Naive thymus-derived CD4-positive, alpha-beta T cell (primary cell): ENCODE data around the gene GPC1. TPM values are rescaled to one million over a fixed set of nuclear protein-coding genes. Genes with fewer than 3 reads are reported as not detected.

ENCODE experiments used
- ATAC-seq: fragments of 150-1000 bp; cut with Tn5 transposase; 2 replicates; pipeline ENCODE4 v1.10.0; 2021; ENCODE audit warnings: mild to moderate bottlenecking, moderate library complexity
- CTCF ChIA-PET: fragments of 350-600 bp; sonication (Branson Sonifier 250); formaldehyde crosslinking; loops from one replicate; lab custom pipeline; 2021; ENCODE audit warnings: antibody characterized with exemption; lab: Charles Lee
- POLR2A ChIA-PET: fragments of 350-600 bp; sonication (Branson Sonifier 250); formaldehyde crosslinking; loops from one replicate; lab custom pipeline; 2021; ENCODE audit warnings: antibody characterized with exemption, inconsistent platforms; lab: Charles Lee
- DNase-seq, 9 donors: peaks; one replicate each; pipeline versions ENCODE4 v3.0.0 to v3.0.0-alpha.2; 2020 to 2022; ENCODE audit warnings: mixed read lengths in 1 of 9
- H3K27ac ChIP-seq: one replicate; pipeline ENCODE4 v1.7.0; 2013; ENCODE audit warnings: mild to moderate bottlenecking, low read depth, low read length, moderate library complexity
- H3K27me3 ChIP-seq, 2 donors: one replicate each; pipeline ENCODE4 v1.7.0; 2013; ENCODE audit warnings: low read length in 2 of 2, mild to moderate bottlenecking in 2 of 2, moderate library complexity in 2 of 2; ENCODE audit not compliant: control insufficient read depth in 2 of 2, insufficient read depth in 2 of 2
- H3K36me3 ChIP-seq, 3 experiments: 1 replicate in 2 of 3; 2 replicates in 1 of 3; pipeline ENCODE4 v1.7.0; 2013; ENCODE audit warnings: low read length in 3 of 3, mild to moderate bottlenecking in 3 of 3, moderate library complexity in 1 of 3; ENCODE audit not compliant: insufficient read depth in 3 of 3, control insufficient read depth in 2 of 3
- H3K4me1 ChIP-seq, 2 donors: one replicate each; pipeline ENCODE4 v1.7.0; 2013; ENCODE audit warnings: low read length in 2 of 2, mild to moderate bottlenecking in 2 of 2, moderate library complexity in 1 of 2; ENCODE audit not compliant: control insufficient read depth in 2 of 2, insufficient read depth in 2 of 2
- H3K4me3 ChIP-seq: 2 replicates; pipeline ENCODE4 v1.7.0; 2013; ENCODE audit warnings: mild to moderate bottlenecking, low read length
- H3K9me3 ChIP-seq, 3 experiments: 1 replicate in 2 of 3; 2 replicates in 1 of 3; pipeline ENCODE4 v1.7.0; 2013; ENCODE audit warnings: low read length in 3 of 3; ENCODE audit not compliant: control insufficient read depth in 2 of 3
- H3K27ac Mint-ChIP-seq, 9 donors: one replicate each; pipeline ENCODE4 v1.8.0; 2020 to 2022; ENCODE audit warnings: mixed read lengths in 9 of 9, mild to moderate bottlenecking in 8 of 9, moderate library complexity in 5 of 9, inconsistent platforms in 2 of 9
- H3K27me3 Mint-ChIP-seq, 5 donors: one replicate each; pipeline ENCODE4 v1.8.0; 2021 to 2022; ENCODE audit warnings: mixed read lengths in 5 of 5, mild to moderate bottlenecking in 1 of 5
- H3K36me3 Mint-ChIP-seq, 5 donors: one replicate each; pipeline ENCODE4 v1.8.0; 2020 to 2022; ENCODE audit warnings: mixed read lengths in 5 of 5, mild to moderate bottlenecking in 3 of 5, inconsistent platforms in 1 of 5
- H3K4me1 Mint-ChIP-seq, 7 donors: one replicate each; pipeline ENCODE4 v1.8.0; 2020 to 2022; ENCODE audit warnings: mixed read lengths in 7 of 7, mild to moderate bottlenecking in 3 of 7, inconsistent platforms in 1 of 7
- H3K4me3 Mint-ChIP-seq, 10 donors: one replicate each; pipeline ENCODE4 v1.8.0; 2020 to 2022; ENCODE audit warnings: mild to moderate bottlenecking in 10 of 10, mixed read lengths in 10 of 10, moderate library complexity in 6 of 10, inconsistent platforms in 2 of 10
- H3K9me3 Mint-ChIP-seq, 11 donors: one replicate each; pipeline ENCODE4 v1.8.0; 2020 to 2022; ENCODE audit warnings: mixed read lengths in 11 of 11, mild to moderate bottlenecking in 4 of 11, inconsistent platforms in 1 of 11, moderate library complexity in 1 of 11
- intact Hi-C, 2 donors: fragments of 100-400 bp; cut with micrococcal nuclease; formaldehyde crosslinking; loops; one replicate each; pipeline ENCODE4 v1.15.1; 2023
- polyA plus RNA-seq, 2 donors: library from polyadenylated mRNA; unstranded; fragments of 300-500 nt; fragmentation: Illumina TruSeq; gene quantifications; one replicate each; pipeline ENCODE4 v1.2.3, GENCODE V29; 2021
- total RNA-seq, 6 experiments: library from RNA in 5 of 6; stranded (reverse) in 5 of 6; gene quantifications; 1 replicate in 5 of 6; 2 replicates in 1 of 6; pipeline ENCODE4 v1.2.3 and lab custom pipeline; 2021 to 2026

GPC1 gene
- total and polyA plus RNA-seq, 7 experiments from 2014 or later = 0.08 to 4.5 (median 0.68) TPM; not detected in 1

DNA sequence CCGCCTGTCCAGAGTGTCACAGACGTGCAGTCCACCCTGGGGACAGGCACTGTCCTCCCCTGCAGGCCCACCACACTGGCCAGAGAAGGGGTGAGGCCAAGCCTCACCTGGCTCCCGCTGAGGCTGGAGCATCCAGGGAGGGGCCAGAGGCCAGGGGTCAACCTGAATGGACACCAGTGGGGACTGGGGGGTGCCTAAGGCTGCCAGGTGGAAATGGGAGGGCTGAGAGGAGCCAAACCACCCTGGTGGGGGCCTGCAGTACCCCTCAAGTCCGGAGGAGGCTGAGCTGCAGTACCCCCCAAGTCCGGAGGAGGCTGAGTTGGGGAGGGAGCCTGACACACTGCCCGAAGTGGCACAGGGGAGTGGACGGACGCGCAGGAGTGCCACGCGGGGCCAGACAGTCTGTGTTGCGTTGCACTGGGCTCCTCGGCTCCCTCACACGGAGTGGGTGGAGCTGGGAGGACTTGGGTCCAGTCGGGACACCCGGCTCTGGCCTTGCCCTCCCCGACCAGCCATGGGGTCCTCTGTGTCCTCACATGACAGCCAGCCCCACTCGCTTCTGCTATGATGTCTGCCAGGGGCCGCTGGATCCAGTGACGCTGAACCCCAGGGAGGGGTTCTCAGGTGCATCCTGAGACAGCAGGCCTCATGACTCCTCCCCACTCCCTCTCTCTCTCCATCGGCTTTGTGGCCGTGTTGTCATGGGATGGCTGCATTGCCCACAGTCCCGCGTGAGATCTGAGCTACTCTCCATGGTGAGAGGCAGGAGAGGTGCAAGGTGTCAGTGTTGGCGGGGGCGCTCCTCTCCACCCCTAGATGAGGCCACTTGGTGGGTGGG is 22.3 kb upstream of the GPC1 start:
- intact Hi-C loops = no loop called here
- DNase-seq (peak in 1 of 9 donors; percentile 4), ATAC-seq (no peak)
- no peaks in the 10 kb centered on the region for H3K27me3 ChIP-seq
- H3K9me3 ChIP-seq = no peaks in the 10 kb centered on the region
- Mint-ChIP-seq H3K27ac (no peak overlapping the region), H3K4me1 (no peaks in the 10 kb centered on the region), H3K36me3 (no peaks in the 10 kb centered on the region), H3K27me3 (peaks cover 0 to 5% (median 0%) of the 10 kb centered on the region in 5 donors), H3K4me3 (no peak overlapping the region), H3K9me3 (peaks cover 0 to 4% (median 0%) of the 10 kb centered on the region in 11 donors)
- no peak overlapping the region for H3K4me3 ChIP-seq
- no peaks in the 10 kb centered on the region for H3K36me3 ChIP-seq
- H3K27ac ChIP-seq = no peak overlapping the region
- POLR2A ChIA-PET = no interaction called here
- CTCF ChIA-PET = no interaction called here
- H3K4me1 ChIP-seq = no peaks in the 10 kb centered on the region

DNA sequence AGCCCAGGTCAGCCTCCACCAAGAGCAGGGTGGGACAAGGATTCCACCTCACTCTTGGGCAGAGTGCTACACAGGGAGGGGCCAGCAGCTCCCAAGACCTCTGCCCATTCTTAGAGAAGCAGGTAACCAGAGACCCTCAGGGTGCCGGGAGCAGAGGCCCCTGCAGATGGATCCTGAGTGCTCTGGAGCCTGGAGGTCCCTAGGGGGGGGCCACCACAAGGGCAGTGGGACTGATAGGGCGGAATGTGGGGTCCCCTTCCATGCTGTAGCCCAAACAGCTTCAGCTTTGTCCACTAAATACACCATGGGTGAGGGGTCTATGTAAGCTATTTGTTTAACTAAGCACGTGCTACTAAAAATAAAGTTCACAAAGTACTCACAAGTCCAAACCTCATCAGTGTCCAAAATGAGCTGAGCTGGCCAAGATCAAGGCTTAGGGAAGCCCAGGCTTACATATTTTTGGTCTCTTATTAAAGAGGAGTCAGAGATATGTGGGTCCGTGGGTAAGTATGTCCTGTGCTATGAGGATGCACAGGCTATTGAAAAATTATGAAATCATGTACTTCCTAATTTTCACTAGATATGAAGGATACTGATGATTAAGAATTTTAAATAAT is 21.5 kb upstream of the GPC1 start:
- Mint-ChIP-seq H3K9me3 (peaks cover 0 to 7% (median 4%) of the 10 kb centered on the region in 11 donors), H3K27ac (no peak overlapping the region), H3K4me3 (no peak overlapping the region), H3K36me3 (no peaks in the 10 kb centered on the region), H3K4me1 (no peaks in the 10 kb centered on the region), H3K27me3 (peaks cover 0 to 2% (median 0%) of the 10 kb centered on the region in 5 donors)
- peaks cover 0 to 7% (median 0%) of the 10 kb centered on the region in 3 experiments for H3K9me3 ChIP-seq
- intact Hi-C loops = no loop called here
- POLR2A ChIA-PET = no interaction called here
- H3K36me3 ChIP-seq = no peaks in the 10 kb centered on the region
- no peak overlapping the region for H3K27ac ChIP-seq
- H3K27me3 ChIP-seq = no peaks in the 10 kb centered on the region
- DNase-seq = no peak
- H3K4me1 ChIP-seq = no peaks in the 10 kb centered on the region
- CTCF ChIA-PET = no interaction called here
- ATAC-seq = no peak
- no peak overlapping the region for H3K4me3 ChIP-seq

DNA sequence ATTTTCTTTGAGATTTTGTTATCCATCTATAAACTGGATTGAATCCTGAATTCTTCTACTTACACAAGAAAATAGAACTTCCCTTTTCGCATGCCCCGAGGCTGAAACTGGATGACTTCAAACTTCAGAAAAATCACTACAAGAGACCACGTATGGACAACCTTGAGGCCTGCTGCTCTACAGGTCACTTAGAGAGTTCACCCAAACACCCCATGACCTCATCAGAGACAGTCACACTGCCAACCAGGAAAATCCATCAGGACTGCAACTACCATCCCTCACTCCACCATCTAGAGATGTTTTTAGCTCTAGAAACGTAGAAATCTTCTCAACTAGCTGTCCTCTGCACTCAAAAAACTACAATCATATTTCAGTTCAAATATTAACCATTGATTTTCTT is 18.6 kb upstream of the GPC1 start:
- H3K27ac Mint-ChIP-seq = no peak overlapping the region
- DNase-seq = no peak
- no peak overlapping the region for H3K4me3 Mint-ChIP-seq
- ChIA-PET POLR2A (interaction anchor here (0.6 kb wide), 1 partner anchor 98 kb away, joined by 4 read pairs; no protein-coding TSS in a partner anchor), CTCF (no interaction called here)
- Histone ChIP-seq H3K9me3 (peaks cover 0 to 28% (median 0%) of the 10 kb centered on the region in 3 experiments), H3K36me3 (no peaks in the 10 kb centered on the region), H3K27me3 (no peaks in the 10 kb centered on the region), H3K4me1 (no peaks in the 10 kb centered on the region), H3K4me3 (no peak overlapping the region), H3K27ac (no peak overlapping the region)
- H3K9me3 Mint-ChIP-seq = peaks cover 0 to 34% (median 8%) of the 10 kb centered on the region in 11 donors
- ATAC-seq = no peak
- no peaks in the 10 kb centered on the region for H3K4me1 Mint-ChIP-seq
- no peaks in the 10 kb centered on the region for H3K27me3 Mint-ChIP-seq
- H3K36me3 Mint-ChIP-seq = peaks cover 0 to 1% (median 0%) of the 10 kb centered on the region in 5 donors
- intact Hi-C loops = no loop called here

DNA sequence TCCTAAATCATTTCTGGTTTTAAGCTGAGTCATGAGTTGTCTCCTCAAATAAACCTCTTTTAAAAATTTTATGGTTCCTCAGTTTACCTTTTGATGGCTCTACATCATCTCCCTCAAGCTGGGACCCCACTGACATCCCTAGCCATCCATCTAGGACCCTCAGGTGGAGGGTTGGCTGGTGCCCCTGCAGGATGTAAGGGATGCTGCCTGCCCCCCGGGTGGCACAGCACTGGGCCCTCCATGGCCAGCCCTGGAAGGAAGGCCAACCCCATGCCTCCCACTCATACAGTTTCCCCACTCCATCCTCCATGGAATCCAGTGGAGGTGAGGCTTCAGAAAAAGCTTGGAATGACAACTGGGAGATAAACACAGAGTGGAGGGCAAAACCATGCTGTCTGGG is 17.2 kb upstream of the GPC1 start:
- Mint-ChIP-seq H3K9me3 (peaks cover 5 to 46% (median 16%) of the 10 kb centered on the region in 11 donors), H3K36me3 (peaks cover 0 to 7% (median 1%) of the 10 kb centered on the region in 5 donors), H3K4me3 (no peak overlapping the region), H3K27me3 (peaks cover 0 to 3% (median 0%) of the 10 kb centered on the region in 5 donors), H3K4me1 (no peaks in the 10 kb centered on the region), H3K27ac (no peak overlapping the region)
- ATAC-seq = no peak
- Histone ChIP-seq H3K27me3 (no peaks in the 10 kb centered on the region), H3K27ac (no peak overlapping the region), H3K36me3 (no peaks in the 10 kb centered on the region), H3K4me1 (no peaks in the 10 kb centered on the region), H3K4me3 (no peak overlapping the region), H3K9me3 (peaks cover 0 to 29% (median 0%) of the 10 kb centered on the region in 3 experiments)
- peak in 1 of 9 donors; percentile 8 for DNase-seq
- ChIA-PET CTCF (no interaction called here), POLR2A (no interaction called here)
- intact Hi-C loops = no loop called here

GRCh38 chr2:240419271-240419670 is 16.2 kb upstream of the GPC1 start:
- ChIA-PET POLR2A (no interaction called here), CTCF (no interaction called here)
- no peaks in the 10 kb centered on the region for H3K4me1 ChIP-seq
- H3K4me3 ChIP-seq = no peak overlapping the region
- H3K27me3 ChIP-seq = no peaks in the 10 kb centered on the region
- ATAC-seq (no peak), DNase-seq (no peak)
- H3K27ac ChIP-seq = no peak overlapping the region
- no peak overlapping the region for H3K27ac Mint-ChIP-seq
- peaks cover 0 to 7% (median 1%) of the 10 kb centered on the region in 5 donors for H3K36me3 Mint-ChIP-seq
- peaks cover 5 to 52% (median 16%) of the 10 kb centered on the region in 11 donors for H3K9me3 Mint-ChIP-seq
- H3K4me3 Mint-ChIP-seq = no peak overlapping the region
- H3K36me3 ChIP-seq = no peaks in the 10 kb centered on the region
- H3K27me3 Mint-ChIP-seq = peaks cover 0 to 3% (median 0%) of the 10 kb centered on the region in 5 donors
- intact Hi-C loops = no loop called here
- no peaks in the 10 kb centered on the region for H3K4me1 Mint-ChIP-seq
- H3K9me3 ChIP-seq = peaks cover 0 to 29% (median 0%) of the 10 kb centered on the region in 3 experiments

GRCh38 chr2:240419723-240420122 is 15.7 kb upstream of the GPC1 start:
- Mint-ChIP-seq H3K36me3 (peaks cover 0 to 7% (median 1%) of the 10 kb centered on the region in 5 donors), H3K9me3 (peaks cover 5 to 53% (median 16%) of the 10 kb centered on the region in 11 donors), H3K4me1 (no peaks in the 10 kb centered on the region), H3K27me3 (peaks cover 0 to 4% (median 0%) of the 10 kb centered on the region in 5 donors), H3K4me3 (no peak overlapping the region), H3K27ac (no peak overlapping the region)
- peaks cover 0 to 30% (median 0%) of the 10 kb centered on the region in 3 experiments for H3K9me3 ChIP-seq
- ChIA-PET POLR2A (no interaction called here), CTCF (no interaction called here)
- no peaks in the 10 kb centered on the region for H3K36me3 ChIP-seq
- DNase-seq = no peak
- no peak overlapping the region for H3K27ac ChIP-seq
- no peak overlapping the region for H3K4me3 ChIP-seq
- no peaks in the 10 kb centered on the region for H3K27me3 ChIP-seq
- H3K4me1 ChIP-seq = no peaks in the 10 kb centered on the region
- intact Hi-C loops = no loop called here
- no peak for ATAC-seq
